ENCODE data around the gene SH3GL2. TPM values are rescaled to one million over a fixed set of nuclear protein-coding genes. Genes with fewer than 3 reads are reported as not detected.

Gene SH3GL2
- total RNA-seq, 2 donors from 2014 or later: 1.5 to 8.2 TPM

GRCh38 chr9:17571825-17572224 is 7.0 kb upstream of the SH3GL2 start:
- no peaks in the 10 kb centered on the region for H3K36me3 ChIP-seq
- no peak overlapping the region for H3K27ac ChIP-seq
- H3K4me1 ChIP-seq (replicated peaks): no peaks in the 10 kb centered on the region
- WGBS: 47% methylated on average over 5 of the region's 5 CpGs
- H3K9me3 ChIP-seq: no peaks in the 10 kb centered on the region
- TF ChIP-seq CTCF (IDR thresholded peaks at IDR 0.05) (no peak), POLR2AphosphoS5 (IDR thresholded peaks at IDR 0.05) (no peak), POLR2A (IDR thresholded peaks at IDR 0.05) (no peak)
- no peak for DNase-seq (ENCODE audit: low spot score)
- intact Hi-C loops (cut with DNase I): no loop called here
- no peak overlapping the region for H3K4me3 ChIP-seq
- no peaks in the 10 kb centered on the region for H3K27me3 ChIP-seq (replicated peaks; ENCODE audit: insufficient read depth)

GRCh38 chr9:17574342-17574741 is 4.5 kb upstream of the SH3GL2 start:
- Histone ChIP-seq H3K4me1 (replicated peaks) (no peaks in the 10 kb centered on the region), H3K27me3 (replicated peaks; ENCODE audit: insufficient read depth) (no peaks in the 10 kb centered on the region), H3K27ac (no peak overlapping the region), H3K9me3 (no peaks in the 10 kb centered on the region), H3K4me3 (no peak overlapping the region), H3K36me3 (no peaks in the 10 kb centered on the region)
- TF ChIP-seq POLR2AphosphoS5 (IDR thresholded peaks at IDR 0.05): no peak
- TF ChIP-seq POLR2A (IDR thresholded peaks at IDR 0.05): no peak
- no peak for TF ChIP-seq CTCF (IDR thresholded peaks at IDR 0.05)
- intact Hi-C loops (cut with DNase I): no loop called here
- 73% methylated on average over 2 of the region's 2 CpGs for WGBS
- DNase-seq (ENCODE audit: low spot score): no peak

GRCh38 chr9:17578577-17578910 is 322 bp upstream of the SH3GL2 start:
- intact Hi-C loops (cut with DNase I): no loop called here
- H3K4me1 ChIP-seq (replicated peaks): no peaks in the 10 kb centered on the region
- TF ChIP-seq POLR2A (IDR thresholded peaks at IDR 0.05) (no peak), POLR2AphosphoS5 (IDR thresholded peaks at IDR 0.05) (no peak), CTCF (IDR thresholded peaks at IDR 0.05) (no peak)
- no peak overlapping the region for H3K27ac ChIP-seq
- H3K27me3 ChIP-seq (replicated peaks; ENCODE audit: insufficient read depth): no peaks in the 10 kb centered on the region
- peak overlapping the region; percentile 29 to 49 for H3K4me3 ChIP-seq
- DNase-seq (ENCODE audit: low spot score): no peak
- 3% methylated on average over 17 of the region's 17 CpGs for WGBS
- H3K9me3 ChIP-seq: no peaks in the 10 kb centered on the region
- no peaks in the 10 kb centered on the region for H3K36me3 ChIP-seq

GRCh38 chr9:17580119-17580518 is 1.3 kb downstream of the SH3GL2 start:
- Histone ChIP-seq H3K4me1 (replicated peaks) (no peaks in the 10 kb centered on the region), H3K27ac (no peak overlapping the region), H3K9me3 (no peaks in the 10 kb centered on the region), H3K36me3 (no peaks in the 10 kb centered on the region), H3K4me3 (no peak overlapping the region), H3K27me3 (replicated peaks; ENCODE audit: insufficient read depth) (no peaks in the 10 kb centered on the region)
- no peak for DNase-seq (ENCODE audit: low spot score)
- TF ChIP-seq CTCF (IDR thresholded peaks at IDR 0.05) (no peak), POLR2AphosphoS5 (IDR thresholded peaks at IDR 0.05) (no peak), POLR2A (IDR thresholded peaks at IDR 0.05) (no peak)
- intact Hi-C loops (cut with DNase I): no loop called here
- WGBS: 77% methylated on average over 9 of the region's 9 CpGs

- Histone ChIP-seq H3K4me1 (replicated peaks) (no peaks in the 10 kb centered on the region), H3K9me3 (no peaks in the 10 kb centered on the region), H3K36me3 (no peaks in the 10 kb centered on the region), H3K27ac (no peak overlapping the region), H3K27me3 (replicated peaks; ENCODE audit: insufficient read depth) (no peaks in the 10 kb centered on the region), H3K4me3 (no peak overlapping the region)
- no peak for TF ChIP-seq CTCF (IDR thresholded peaks at IDR 0.05)
- no peak for TF ChIP-seq POLR2AphosphoS5 (IDR thresholded peaks at IDR 0.05)
- no peak for TF ChIP-seq POLR2A (IDR thresholded peaks at IDR 0.05)
- DNase-seq (ENCODE audit: low spot score): no peak
- WGBS: 75% methylated on average over 5 of the region's 5 CpGs
- intact Hi-C loops (cut with DNase I): no loop called here
Observed at GRCh38 chr9:17587113-17587512, 8.2 kb downstream of the SH3GL2 start.
